Stomach smooth muscle (tissue), 2 donors: ENCODE results near the gene BCL7A.

Experiments used
- H3K27ac ChIP-seq: one replicate; pipeline ENCODE4 v1.7.0; 2013; ENCODE audit warnings: mild to moderate bottlenecking, low read length, inconsistent platforms
- H3K27me3 ChIP-seq, 2 donors: one replicate each; pipeline ENCODE4 v1.7.0; 2013; ENCODE audit warnings: low read length in 2 of 2; ENCODE audit not compliant: insufficient read depth in 2 of 2, control insufficient read depth in 1 of 2
- H3K36me3 ChIP-seq, 2 donors: one replicate each; pipeline ENCODE4 v1.7.0; 2013; ENCODE audit warnings: low read length in 2 of 2; ENCODE audit not compliant: control insufficient read depth in 2 of 2, insufficient read depth in 2 of 2
- H3K4me1 ChIP-seq: one replicate; pipeline ENCODE4 v1.7.0; 2013; ENCODE audit warnings: low read length; ENCODE audit not compliant: control insufficient read depth, insufficient read depth
- H3K4me3 ChIP-seq, 2 donors: one replicate each; pipeline ENCODE4 v1.7.0; 2013; ENCODE audit warnings: low read length in 2 of 2
- H3K9ac ChIP-seq, 2 donors: one replicate each; pipeline ENCODE4 v1.7.0; 2013; ENCODE audit warnings: low read length in 2 of 2, mild to moderate bottlenecking in 1 of 2
- H3K9me3 ChIP-seq, 2 donors: one replicate each; pipeline ENCODE4 v1.7.0; 2013; ENCODE audit warnings: low read length in 2 of 2; ENCODE audit not compliant: control insufficient read depth in 2 of 2
- donor health status: healthy.
- donor health status: Pancreatic carcinoma.

Gene BCL7A

DNA sequence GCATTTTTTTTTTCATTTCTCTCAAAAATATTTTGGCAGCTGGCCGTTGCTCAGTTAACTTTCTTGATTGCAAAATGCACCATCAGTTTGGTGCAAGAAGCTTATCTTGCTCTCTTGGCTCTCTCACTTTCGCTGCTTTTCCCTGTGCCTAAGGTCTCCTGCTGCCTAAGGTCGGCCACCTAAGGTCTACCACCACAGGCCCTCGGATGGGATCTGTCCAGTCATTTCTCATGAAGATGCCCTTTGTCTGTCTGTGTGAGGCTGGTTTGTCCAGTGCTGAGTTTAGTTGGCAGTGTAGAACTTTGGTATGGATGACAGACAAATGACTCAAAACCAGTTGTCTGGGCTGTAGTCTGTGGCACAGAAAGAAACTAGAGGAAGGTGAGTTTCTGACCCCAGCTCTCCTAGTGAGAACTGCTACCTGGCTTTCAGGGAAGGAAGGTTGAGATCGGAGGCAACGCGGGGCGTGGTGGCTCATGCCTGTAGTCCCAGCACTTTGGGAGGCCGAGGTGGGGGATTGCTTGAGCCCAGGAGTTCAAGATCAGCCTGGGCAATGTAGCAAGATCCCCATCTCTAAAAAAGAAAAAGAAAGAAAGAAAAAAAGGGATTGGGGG, 59.5 kb downstream of the BCL7A start:
- Histone ChIP-seq H3K9ac (peak overlapping the region; percentile 42 to 95), H3K27ac (peak overlapping the region; percentile 87), H3K27me3 (no peaks in the 10 kb centered on the region), H3K9me3 (no peaks in the 10 kb centered on the region), H3K4me3 (peak overlapping the region; percentile 98 to 100), H3K4me1 (peaks cover 56% of the 10 kb centered on the region), H3K36me3 (peaks cover 10 to 13% of the 10 kb centered on the region in 2 donors)

- Histone ChIP-seq H3K4me1 (peaks cover 61% of the 10 kb centered on the region), H3K27ac (peak overlapping the region; percentile 87), H3K9ac (peak overlapping the region; percentile 60 to 95), H3K9me3 (no peaks in the 10 kb centered on the region), H3K4me3 (peak overlapping the region; percentile 98 to 100), H3K27me3 (no peaks in the 10 kb centered on the region), H3K36me3 (peaks cover 10 to 13% of the 10 kb centered on the region in 2 donors)
Observed at GRCh38 chr12:122081697-122082221, 60.1 kb downstream of the BCL7A start.

GRCh38 chr12:122082621-122083356, 61.1 kb downstream of the BCL7A start:
- Histone ChIP-seq H3K27me3 (no peaks in the 10 kb centered on the region), H3K4me1 (peaks cover 65% of the 10 kb centered on the region), H3K27ac (peak overlapping the region; percentile 87), H3K9ac (no peak overlapping the region), H3K4me3 (peak overlapping the region; percentile 98 to 100), H3K9me3 (no peaks in the 10 kb centered on the region), H3K36me3 (peaks cover 10 to 13% of the 10 kb centered on the region in 2 donors)

- H3K36me3 ChIP-seq, result peaks cover 13 to 14% of the 10 kb centered on the region in 2 donors
- H3K9me3 ChIP-seq, result no peaks in the 10 kb centered on the region
- H3K27me3 ChIP-seq, result no peaks in the 10 kb centered on the region
- no peak overlapping the region for H3K4me3 ChIP-seq
- H3K4me1 ChIP-seq, result peaks cover 80% of the 10 kb centered on the region
- H3K27ac ChIP-seq, result no peak overlapping the region
- H3K9ac ChIP-seq, result no peak overlapping the region
Observed at GRCh38 chr12:122084857-122085405, 63.2 kb downstream of the BCL7A start.

- Histone ChIP-seq H3K27ac (peak overlapping the region; percentile 87), H3K4me1 (peaks cover 78% of the 10 kb centered on the region), H3K9me3 (no peaks in the 10 kb centered on the region)
Observed at GRCh38 chr12:122085591-122085990, 63.9 kb downstream of the BCL7A start.

DNA sequence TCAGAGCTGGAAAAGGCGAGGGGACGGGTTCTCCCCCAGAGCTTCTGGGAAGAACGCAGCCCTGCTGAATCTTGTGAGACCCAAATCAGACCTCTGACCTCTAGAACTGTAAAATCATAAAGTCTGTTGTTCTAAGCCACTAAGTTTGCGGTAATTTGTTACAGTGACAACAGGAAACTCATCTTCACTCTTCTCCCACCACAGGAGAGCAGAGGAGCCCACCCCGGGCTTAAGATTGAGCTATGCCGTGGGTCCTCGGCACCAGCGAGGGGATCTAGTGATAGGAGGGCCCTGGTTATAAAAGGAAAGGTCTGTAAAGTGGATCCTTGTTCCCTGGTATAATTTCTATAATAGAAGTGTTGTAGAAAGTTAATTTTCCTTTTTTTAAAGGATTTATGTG, 64.4 kb downstream of the BCL7A start:
- peak overlapping the region; percentile 87 for H3K27ac ChIP-seq
- H3K4me1 ChIP-seq, result peaks cover 76% of the 10 kb centered on the region

More at GRCh38 chr12:122085591-122085990, 63.9 kb downstream of the BCL7A start:
- no peaks in the 10 kb centered on the region for H3K27me3 ChIP-seq
- no peak overlapping the region for H3K4me3 ChIP-seq
- H3K9ac ChIP-seq, result no peak overlapping the region
- peaks cover 13 to 14% of the 10 kb centered on the region in 2 donors for H3K36me3 ChIP-seq

DNA sequence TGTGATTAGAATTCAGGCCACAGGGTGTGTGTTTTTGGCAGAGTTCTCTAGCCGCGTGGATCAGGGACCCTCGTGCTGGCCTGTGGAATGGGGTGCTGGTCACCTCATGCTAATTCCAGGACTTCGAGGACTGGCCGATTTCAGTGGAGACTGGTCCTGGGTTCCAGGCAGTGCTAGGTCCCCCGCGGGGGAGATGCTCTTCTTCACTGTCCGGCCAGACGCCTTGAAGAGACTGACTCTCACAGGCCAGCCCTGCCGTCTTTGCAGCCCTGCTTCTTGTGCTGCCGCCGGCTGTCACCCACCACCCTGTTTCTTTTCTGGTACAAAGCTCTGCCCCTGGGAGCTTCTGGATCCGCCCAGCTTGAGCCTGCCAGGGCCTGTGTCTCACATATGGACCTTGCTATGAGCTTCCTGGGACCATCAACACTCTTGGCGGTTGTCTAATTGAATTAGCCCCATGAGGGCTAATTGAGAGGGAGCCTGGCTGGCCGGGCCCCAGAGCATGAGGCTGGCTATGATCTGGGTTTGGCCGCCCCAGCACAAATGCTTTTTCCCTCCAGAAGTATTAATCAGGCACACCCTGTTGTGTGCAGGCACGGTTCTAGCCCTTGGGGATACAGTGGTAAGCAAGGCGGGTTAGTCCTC, 65.1 kb downstream of the BCL7A start:
- H3K4me3 ChIP-seq, result peak overlapping the region in 1 of 2 donors; percentile 55

More for the DNA sequence above, 64.4 kb downstream of the BCL7A start:
- Histone ChIP-seq H3K9me3 (no peaks in the 10 kb centered on the region), H3K4me3 (no peak overlapping the region), H3K36me3 (peaks cover 13 to 14% of the 10 kb centered on the region in 2 donors), H3K27me3 (no peaks in the 10 kb centered on the region), H3K9ac (peak overlapping the region in 1 of 2 donors; percentile 5)

DNA sequence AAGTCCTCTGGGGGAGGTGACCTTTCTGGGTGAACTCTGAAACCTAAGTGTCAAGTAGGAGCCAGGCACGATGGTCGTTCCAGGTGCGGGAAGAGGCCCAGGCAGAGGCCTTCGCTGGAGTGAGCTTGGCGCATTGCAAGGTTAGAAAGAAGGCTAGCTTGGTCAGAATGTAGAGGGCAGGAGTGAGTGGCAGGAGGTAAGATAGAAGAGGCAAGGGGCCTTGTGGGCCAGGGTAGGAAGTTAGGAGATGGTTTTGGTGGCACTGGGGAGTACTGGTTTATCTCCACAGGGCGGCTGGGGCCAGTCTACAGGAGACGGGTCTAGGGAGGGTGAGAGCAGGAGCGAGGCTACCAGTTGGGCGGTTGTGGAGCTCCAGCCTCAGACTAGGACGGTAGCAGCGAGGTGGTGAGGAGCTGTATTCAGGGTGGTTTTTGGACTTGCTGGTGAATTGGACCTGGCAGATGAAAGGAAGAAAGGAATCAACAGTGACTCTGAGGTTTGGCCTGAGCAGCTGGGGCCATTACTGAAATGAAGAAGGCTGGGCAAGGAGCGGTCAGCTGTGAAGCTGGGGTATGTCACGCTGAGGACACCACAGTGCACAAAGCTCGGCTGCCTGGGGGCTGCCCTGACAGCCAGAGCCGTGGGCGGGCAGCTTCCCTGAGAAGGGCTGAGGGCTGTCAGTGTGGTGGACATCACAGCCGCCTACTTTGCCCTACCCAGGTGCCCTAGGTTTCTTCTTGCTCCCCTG, 65.9 kb downstream of the BCL7A start:
- peaks cover 76% of the 10 kb centered on the region for H3K4me1 ChIP-seq
- H3K9me3 ChIP-seq, result no peaks in the 10 kb centered on the region
- H3K4me3 ChIP-seq, result peak overlapping the region; percentile 7 to 55
- peak overlapping the region in 1 of 2 donors; percentile 5 for H3K9ac ChIP-seq
- H3K36me3 ChIP-seq, result peaks cover 13 to 14% of the 10 kb centered on the region in 2 donors
- H3K27me3 ChIP-seq, result no peaks in the 10 kb centered on the region
- peak overlapping the region; percentile 87 for H3K27ac ChIP-seq

More for the DNA sequence above, 65.1 kb downstream of the BCL7A start:
- Histone ChIP-seq H3K36me3 (peaks cover 13 to 14% of the 10 kb centered on the region in 2 donors), H3K27me3 (no peaks in the 10 kb centered on the region), H3K9me3 (no peaks in the 10 kb centered on the region), H3K9ac (peak overlapping the region in 1 of 2 donors; percentile 5), H3K4me1 (peaks cover 76% of the 10 kb centered on the region), H3K27ac (peak overlapping the region; percentile 87)

DNA sequence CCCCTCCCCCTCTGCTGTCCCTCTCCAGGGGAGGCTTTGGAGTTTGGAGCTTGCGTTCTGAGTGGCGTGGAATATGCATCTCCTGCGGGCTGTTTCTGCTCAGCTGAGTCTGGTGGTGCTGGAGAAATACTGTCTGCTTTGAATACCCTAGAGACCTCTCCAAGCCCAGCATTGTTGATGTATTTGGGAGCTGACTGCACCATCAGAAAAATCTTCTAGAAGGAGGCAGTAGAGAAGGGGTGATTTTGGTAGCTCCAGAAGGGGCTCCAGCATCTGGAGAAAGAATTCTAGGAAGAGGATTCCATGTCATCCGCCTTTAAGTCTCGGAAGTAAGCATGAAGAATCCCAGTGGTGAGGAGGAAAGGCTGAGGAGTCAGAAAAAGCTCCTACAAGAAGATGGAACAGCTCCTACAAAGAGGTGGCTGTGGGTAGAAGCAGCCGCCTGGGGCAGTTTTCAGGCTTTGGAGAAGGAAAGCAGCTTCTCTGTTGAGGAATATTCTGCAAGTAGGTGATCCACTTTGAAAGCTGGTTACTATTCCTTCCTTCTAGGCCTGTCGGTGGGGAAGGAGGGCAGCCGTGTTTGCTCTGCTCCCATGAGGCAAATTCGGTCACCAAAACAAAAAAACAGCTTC, 66.6 kb downstream of the BCL7A start:
- peak overlapping the region; percentile 87 for H3K27ac ChIP-seq
- peak overlapping the region in 1 of 2 donors; percentile 55 for H3K4me3 ChIP-seq
- peak overlapping the region; percentile 6 to 29 for H3K9ac ChIP-seq
- H3K9me3 ChIP-seq, result no peaks in the 10 kb centered on the region
- H3K4me1 ChIP-seq, result peaks cover 77% of the 10 kb centered on the region
- no peaks in the 10 kb centered on the region for H3K27me3 ChIP-seq
- peaks cover 13 to 14% of the 10 kb centered on the region in 2 donors for H3K36me3 ChIP-seq
